IPS-18a (cell line): Measurements from ENCODE around the gene PGR.
"Not testable (repeated sequence)": the region's sequence is repeated elsewhere in the genome, so short reads cannot be mapped to it uniquely, and the experiment has no call there.

ENCODE experiments used
- H3K27ac ChIP-seq: one replicate; pipeline ENCODE4 v1.5.1; 2013; ENCODE audit warnings: low read length
- H3K27me3 ChIP-seq: one replicate; pipeline ENCODE4 v1.6.1; 2013; ENCODE audit warnings: mild to moderate bottlenecking, low read length; ENCODE audit not compliant: control insufficient read depth, insufficient read depth
- H3K36me3 ChIP-seq: one replicate; pipeline ENCODE4 v1.6.1; 2013; ENCODE audit warnings: low read depth, low read length; ENCODE audit not compliant: control insufficient read depth
- H3K4me1 ChIP-seq: one replicate; pipeline ENCODE4 v1.6.1; 2013; ENCODE audit warnings: low read depth, low read length; ENCODE audit not compliant: control insufficient read depth
- H3K4me3 ChIP-seq: one replicate; pipeline ENCODE4 v1.5.1; 2013; ENCODE audit warnings: low read length
- H3K9ac ChIP-seq: one replicate; pipeline ENCODE4 v1.6.1; 2013; ENCODE audit warnings: mild to moderate bottlenecking, low read length, moderate library complexity
- H3K9me3 ChIP-seq: one replicate; pipeline ENCODE4 v1.6.1; 2013; ENCODE audit warnings: low read depth, low read length; ENCODE audit not compliant: control insufficient read depth

The PGR gene

DNA sequence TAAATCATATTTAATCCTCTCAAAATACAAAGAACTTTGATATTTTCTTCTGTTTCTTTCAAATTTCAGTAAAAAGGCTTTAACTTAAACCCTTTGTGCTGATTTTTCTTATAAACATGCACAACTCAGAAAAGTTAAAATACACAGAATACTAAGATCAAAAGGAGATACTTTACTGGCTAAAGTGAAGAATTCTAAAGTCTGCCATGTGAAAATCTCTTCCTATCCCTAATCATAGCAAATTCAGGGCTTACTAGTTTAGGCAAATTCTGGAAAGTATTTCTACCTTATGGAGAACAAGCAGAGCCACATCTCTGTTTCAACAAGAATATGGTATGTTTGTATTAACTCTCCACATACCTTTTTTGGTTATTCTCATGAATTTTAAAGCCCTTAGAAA lies 96.6 kb downstream of the PGR start:
- no peaks in the 10 kb centered on the region for H3K27me3 ChIP-seq
- H3K4me3 ChIP-seq: no peak overlapping the region
- H3K36me3 ChIP-seq: no peaks in the 10 kb centered on the region
- no peaks in the 10 kb centered on the region for H3K9me3 ChIP-seq
- no peak overlapping the region for H3K9ac ChIP-seq
- H3K4me1 ChIP-seq: no peaks in the 10 kb centered on the region
- no peak overlapping the region for H3K27ac ChIP-seq

GRCh38 chr11:101031713-101032112 lies 97.9 kb downstream of the PGR start:
- Histone ChIP-seq H3K27me3 (no peaks in the 10 kb centered on the region), H3K4me1 (no peaks in the 10 kb centered on the region), H3K9ac (no peak overlapping the region), H3K36me3 (no peaks in the 10 kb centered on the region), H3K4me3 (no peak overlapping the region), H3K9me3 (no peaks in the 10 kb centered on the region), H3K27ac (no peak overlapping the region)

DNA sequence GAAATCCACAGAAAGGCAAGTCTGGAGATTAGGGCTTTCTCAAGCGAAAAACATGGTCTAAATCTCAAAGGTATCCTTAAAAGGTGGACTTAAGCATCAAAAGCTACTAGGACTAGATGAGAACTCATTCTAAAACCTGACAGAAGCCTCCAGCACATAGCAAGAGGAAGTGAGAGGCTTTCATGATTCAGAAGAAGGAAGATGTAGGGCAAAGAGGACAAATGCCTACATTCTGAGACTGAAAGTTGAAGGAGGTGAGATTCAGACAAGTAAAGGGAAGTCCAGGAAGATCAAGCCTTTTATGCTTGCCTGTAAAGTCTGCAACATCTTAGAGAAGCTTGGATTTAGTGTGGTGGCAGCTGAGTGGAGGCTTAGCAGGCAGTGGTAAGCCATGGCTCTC lies 98.9 kb downstream of the PGR start:
- no peak overlapping the region for H3K4me3 ChIP-seq
- no peak overlapping the region for H3K27ac ChIP-seq
- no peak overlapping the region for H3K9ac ChIP-seq
- H3K36me3 ChIP-seq: no peaks in the 10 kb centered on the region
- no peaks in the 10 kb centered on the region for H3K27me3 ChIP-seq
- no peaks in the 10 kb centered on the region for H3K4me1 ChIP-seq
- no peaks in the 10 kb centered on the region for H3K9me3 ChIP-seq

DNA sequence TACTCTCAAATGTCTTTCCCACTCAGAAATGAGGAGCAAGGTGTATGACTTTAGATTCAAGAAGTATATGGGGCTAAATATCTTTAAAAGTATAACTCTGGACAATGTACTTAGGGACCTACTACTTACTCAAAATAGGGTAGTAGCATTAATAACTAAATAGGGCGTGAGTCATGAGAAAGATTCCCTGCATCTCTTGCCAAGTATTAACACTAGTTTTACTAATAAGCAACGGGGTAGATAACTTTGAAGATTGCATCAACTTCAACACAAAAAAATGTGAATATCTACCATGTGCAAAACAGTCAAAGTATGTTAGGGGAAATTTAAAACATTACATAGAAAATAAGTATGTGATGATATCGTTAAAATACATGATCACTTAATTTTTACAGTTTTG lies 99.6 kb downstream of the PGR start:
- Histone ChIP-seq H3K27ac (no peak overlapping the region), H3K4me3 (no peak overlapping the region), H3K27me3 (no peaks in the 10 kb centered on the region), H3K4me1 (no peaks in the 10 kb centered on the region), H3K9ac (no peak overlapping the region), H3K9me3 (no peaks in the 10 kb centered on the region), H3K36me3 (no peaks in the 10 kb centered on the region)

DNA sequence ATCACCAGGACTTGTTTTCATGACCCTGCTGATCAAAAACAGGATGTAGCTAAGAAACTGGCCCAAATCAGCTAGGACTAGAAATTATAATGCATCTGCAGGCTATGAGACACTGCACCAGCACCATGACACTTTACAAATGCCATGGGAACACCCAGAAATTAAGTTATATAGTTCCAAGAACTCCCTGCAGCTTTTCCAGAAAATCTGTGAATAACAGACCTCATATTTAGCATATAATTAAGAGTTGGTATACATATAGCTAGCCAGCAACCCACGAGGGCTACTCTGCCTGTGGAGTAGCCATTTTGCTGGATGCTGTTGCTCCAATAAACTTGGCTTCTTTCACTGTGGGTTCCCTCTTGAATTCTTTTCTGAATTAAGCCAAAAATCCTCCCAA lies 101.0 kb downstream of the PGR start:
- no peak overlapping the region for H3K9ac ChIP-seq
- H3K27ac ChIP-seq: no peak overlapping the region
- no peaks in the 10 kb centered on the region for H3K36me3 ChIP-seq
- no peaks in the 10 kb centered on the region for H3K27me3 ChIP-seq
- H3K4me1 ChIP-seq: no peaks in the 10 kb centered on the region
- no peaks in the 10 kb centered on the region for H3K9me3 ChIP-seq
- no peak overlapping the region for H3K4me3 ChIP-seq

DNA sequence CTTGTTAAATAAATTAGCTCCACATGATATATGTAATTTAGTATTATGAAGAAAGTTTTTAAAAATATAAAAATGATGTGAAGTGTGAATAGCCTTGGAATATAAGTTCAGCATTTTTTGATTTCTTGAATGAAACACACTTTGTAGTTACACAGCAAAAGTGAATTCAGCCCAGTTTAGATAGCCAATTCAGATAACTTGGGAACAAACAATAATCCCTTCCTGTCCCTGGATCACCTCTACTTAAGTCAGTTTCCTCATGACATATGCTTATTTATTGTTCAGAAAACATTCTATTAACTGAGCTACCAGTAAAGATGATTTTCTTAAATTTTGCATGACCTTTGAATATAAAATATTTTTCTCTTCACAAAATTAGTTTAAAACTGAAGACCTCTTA lies 107.4 kb downstream of the PGR start:
- Histone ChIP-seq H3K27me3 (no peaks in the 10 kb centered on the region), H3K4me1 (no peaks in the 10 kb centered on the region), H3K27ac (no peak overlapping the region), H3K9ac (no peak overlapping the region), H3K4me3 (no peak overlapping the region), H3K36me3 (no peaks in the 10 kb centered on the region), H3K9me3 (no peaks in the 10 kb centered on the region)

- no peak overlapping the region for H3K27ac ChIP-seq
- no peaks in the 10 kb centered on the region for H3K36me3 ChIP-seq
- no peak overlapping the region for H3K9ac ChIP-seq
- H3K4me1 ChIP-seq: no peaks in the 10 kb centered on the region
- H3K27me3 ChIP-seq: no peaks in the 10 kb centered on the region
- H3K4me3 ChIP-seq: no peak overlapping the region
- H3K9me3 ChIP-seq: no peaks in the 10 kb centered on the region
Observed at GRCh38 chr11:101019870-101020269, 109.7 kb downstream of the PGR start.

DNA sequence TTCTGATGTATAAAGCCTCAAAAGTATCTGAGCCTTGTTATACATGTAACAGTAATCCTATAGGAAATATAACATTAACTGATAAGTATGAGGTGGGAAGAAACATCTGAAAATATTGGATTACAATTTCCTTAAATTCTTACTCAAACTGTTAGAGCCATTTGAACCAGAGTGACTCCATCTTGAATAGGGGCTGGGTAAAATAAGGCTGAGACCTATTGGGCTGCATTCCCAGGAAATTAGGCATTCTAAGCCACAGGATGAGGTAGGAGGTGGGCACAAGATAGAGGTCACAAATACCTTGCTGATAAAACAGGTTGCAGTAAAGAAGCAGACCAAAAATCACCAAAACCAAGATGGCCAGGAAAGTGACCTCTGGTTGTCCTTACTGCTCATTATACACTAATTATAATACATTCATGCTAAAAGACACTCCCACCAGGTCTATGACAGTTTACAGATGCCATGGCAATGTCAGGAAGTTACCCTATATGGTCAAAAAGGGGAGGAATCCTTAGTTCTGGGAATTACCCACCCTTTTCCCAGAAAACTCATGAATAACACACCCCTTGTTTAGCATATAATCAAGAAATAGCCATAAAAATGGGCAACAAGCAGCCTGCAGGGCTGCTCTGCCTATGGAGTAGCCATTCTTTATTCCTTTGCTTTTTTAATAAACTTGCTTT lies 114.9 kb downstream of the PGR start:
- H3K36me3 ChIP-seq: no peaks in the 10 kb centered on the region
- H3K9ac ChIP-seq: no peak overlapping the region
- H3K4me1 ChIP-seq: no peaks in the 10 kb centered on the region
- H3K9me3 ChIP-seq: no peaks in the 10 kb centered on the region
- no peaks in the 10 kb centered on the region for H3K27me3 ChIP-seq
- H3K27ac ChIP-seq: no peak overlapping the region
- no peak overlapping the region for H3K4me3 ChIP-seq

- H3K4me1 ChIP-seq, H3K27ac ChIP-seq, H3K9me3 ChIP-seq, H3K27me3 ChIP-seq, H3K4me3 ChIP-seq, H3K36me3 ChIP-seq, H3K9ac ChIP-seq: not testable (repeated sequence)
Observed at GRCh38 chr11:101013702-101014101, 115.9 kb downstream of the PGR start.

DNA sequence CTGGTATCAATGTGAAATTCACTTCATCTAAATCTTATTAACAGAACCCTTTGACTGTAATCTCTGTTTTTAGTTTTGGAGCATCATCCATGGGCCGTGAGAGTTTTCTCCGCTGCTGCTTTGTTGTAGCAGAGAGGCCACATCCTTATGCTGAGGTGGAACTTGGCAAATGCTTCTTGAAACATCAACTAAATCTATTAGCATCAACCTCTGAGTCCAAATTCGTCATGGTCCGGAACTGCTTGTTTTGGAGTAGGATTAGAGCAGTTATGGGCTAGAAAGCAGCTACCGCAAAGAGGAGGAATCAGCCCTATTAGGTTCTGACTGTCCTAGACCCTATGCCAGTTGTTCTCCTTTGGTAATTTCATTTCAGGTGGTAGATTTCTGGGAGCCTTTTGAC lies 117.7 kb downstream of the PGR start:
- Histone ChIP-seq H3K27ac (no peak overlapping the region), H3K9ac (no peak overlapping the region), H3K27me3 (no peaks in the 10 kb centered on the region), H3K4me1 (no peaks in the 10 kb centered on the region), H3K36me3 (no peaks in the 10 kb centered on the region), H3K4me3 (no peak overlapping the region), H3K9me3 (no peaks in the 10 kb centered on the region)

DNA sequence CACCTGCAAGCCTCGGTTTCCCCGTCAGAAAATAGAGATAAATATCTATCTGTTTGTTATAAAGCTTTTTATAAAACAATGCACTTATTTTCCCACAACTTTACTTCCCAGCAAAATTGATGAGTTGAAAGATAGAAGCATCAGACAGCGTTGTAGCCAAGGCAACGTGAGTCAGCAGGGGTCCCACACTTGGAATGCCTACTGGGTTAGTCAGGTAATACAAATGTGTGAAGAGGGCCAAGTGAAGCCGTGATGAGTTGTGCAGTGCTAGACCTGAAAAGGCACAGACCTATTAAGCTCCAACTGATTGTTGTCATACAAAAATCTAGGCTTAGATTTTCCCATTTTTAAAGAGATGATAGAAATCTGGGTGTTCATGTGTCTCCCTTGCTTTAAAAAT lies 118.7 kb downstream of the PGR start:
- no peaks in the 10 kb centered on the region for H3K4me1 ChIP-seq
- H3K9ac ChIP-seq: no peak overlapping the region
- no peak overlapping the region for H3K27ac ChIP-seq
- H3K36me3 ChIP-seq: no peaks in the 10 kb centered on the region
- H3K4me3 ChIP-seq: no peak overlapping the region
- no peaks in the 10 kb centered on the region for H3K27me3 ChIP-seq
- H3K9me3 ChIP-seq: no peaks in the 10 kb centered on the region

DNA sequence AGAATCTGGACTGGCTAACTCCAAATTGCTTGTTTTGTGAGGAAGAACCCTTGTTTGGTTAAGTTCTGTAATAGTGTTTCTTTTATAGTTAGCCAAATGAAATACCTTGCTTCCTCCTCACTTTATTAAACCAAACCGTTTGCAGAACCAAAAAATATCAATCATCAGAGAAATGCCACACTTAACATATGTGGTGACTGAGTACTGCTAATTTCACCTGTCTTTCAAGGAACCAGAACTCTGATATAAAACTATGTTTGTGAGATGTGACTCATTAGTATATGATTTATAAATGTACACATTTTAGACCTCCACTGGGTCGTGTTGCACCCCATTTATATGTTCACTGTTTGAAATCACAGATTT lies 119.9 kb downstream of the PGR start:
- no peaks in the 10 kb centered on the region for H3K9me3 ChIP-seq
- H3K36me3 ChIP-seq: no peaks in the 10 kb centered on the region
- H3K4me3 ChIP-seq: no peak overlapping the region
- H3K4me1 ChIP-seq: no peaks in the 10 kb centered on the region
- H3K9ac ChIP-seq: no peak overlapping the region
- no peaks in the 10 kb centered on the region for H3K27me3 ChIP-seq
- H3K27ac ChIP-seq: no peak overlapping the region
